ENCODE measurements around the gene SALL3. TPM values are rescaled to one million over a fixed set of nuclear protein-coding genes. Genes with fewer than 3 reads are reported as not detected.

Gene SALL3
- not detected in 2 replicates for total RNA-seq (2014; rRNA removed; shearing (Covaris generic); ENCODE audit: low replicate concordance)

GRCh38 chr18:78979730-78980278 is at the start of gene SALL3:
Gene SALL3, plus strand, starts transcription at chr18:78979818. Its CDS starts 457 bp downstream, at chr18:78980275.
- Histone ChIP-seq H2AFZ (ENCODE audit: low read length) (no peak within 1 kb of the TSS), H3K4me3 (ENCODE audit: low read length) (no peak within 1 kb of the TSS), H3K4me2 (ENCODE audit: low read depth, low read length, poor library complexity, severe bottlenecking) (no peak within 1 kb of the TSS), H3K9me2 (replicated peaks; ENCODE audit: insufficient read depth, low read length) (no peaks in the 10 kb centered on the region), H3K36me3 (ENCODE audit: insufficient read depth, low read length) (no peaks in the 10 kb centered on the region), H3K79me2 (ENCODE audit: low read length) (no peaks in the 10 kb centered on the region), H3K9ac (ENCODE audit: low read length) (no peak within 1 kb of the TSS), H3K4me1 (ENCODE audit: low read length) (peaks cover 10% of the 10 kb centered on the region; the same call in 1 of the 2 replicates), H3K9me3 (ENCODE audit: low read length) (no peaks in the 10 kb centered on the region), H3K27me3 (ENCODE audit: low read length) (no peaks in the 10 kb centered on the region), H4K20me1 (ENCODE audit: insufficient read depth, low read depth, low read length) (no peaks in the 10 kb centered on the region), H3K27ac (ENCODE audit: low read length) (no peak within 1 kb of the TSS)
- no peak for DNase-seq

- no peaks in the 10 kb centered on the region for H3K9me3 ChIP-seq (ENCODE audit: low read length)
- H3K27me3 ChIP-seq (ENCODE audit: low read length): no peaks in the 10 kb centered on the region
- H3K36me3 ChIP-seq (ENCODE audit: insufficient read depth, low read length): no peaks in the 10 kb centered on the region
- H3K4me3 ChIP-seq (ENCODE audit: low read length): no peak overlapping the region
- no peaks in the 10 kb centered on the region for H3K79me2 ChIP-seq (ENCODE audit: low read length)
- DNase-seq: no peak
- no peak overlapping the region for H3K9ac ChIP-seq (ENCODE audit: low read length)
- H4K20me1 ChIP-seq (ENCODE audit: insufficient read depth, low read depth, low read length): no peaks in the 10 kb centered on the region
- no peaks in the 10 kb centered on the region for H3K9me2 ChIP-seq (replicated peaks; ENCODE audit: insufficient read depth, low read length)
- no peak overlapping the region for H3K27ac ChIP-seq (ENCODE audit: low read length)
- no peaks in the 10 kb centered on the region for H3K4me1 ChIP-seq (ENCODE audit: low read length)
- H2AFZ ChIP-seq (ENCODE audit: low read length): no peak overlapping the region
- no peak overlapping the region for H3K4me2 ChIP-seq (ENCODE audit: low read depth, low read length, poor library complexity, severe bottlenecking)
Observed at GRCh38 chr18:78932281-78932680, 47.3 kb upstream of the SALL3 start.

- Histone ChIP-seq H3K4me3 (ENCODE audit: low read length) (no peak overlapping the region), H3K4me1 (ENCODE audit: low read length) (no peaks in the 10 kb centered on the region), H3K9me3 (ENCODE audit: low read length) (no peaks in the 10 kb centered on the region), H3K4me2 (ENCODE audit: low read depth, low read length, poor library complexity, severe bottlenecking) (no peak overlapping the region), H3K9ac (ENCODE audit: low read length) (no peak overlapping the region), H3K27ac (ENCODE audit: low read length) (no peak overlapping the region), H3K9me2 (replicated peaks; ENCODE audit: insufficient read depth, low read length) (no peaks in the 10 kb centered on the region), H2AFZ (ENCODE audit: low read length) (no peak overlapping the region), H3K36me3 (ENCODE audit: insufficient read depth, low read length) (no peaks in the 10 kb centered on the region), H3K27me3 (ENCODE audit: low read length) (no peaks in the 10 kb centered on the region), H4K20me1 (ENCODE audit: insufficient read depth, low read depth, low read length) (no peaks in the 10 kb centered on the region), H3K79me2 (ENCODE audit: low read length) (no peaks in the 10 kb centered on the region)
- DNase-seq: no peak
Observed at GRCh38 chr18:78934003-78934402, 45.6 kb upstream of the SALL3 start.

- Histone ChIP-seq H3K36me3 (ENCODE audit: insufficient read depth, low read length) (no peaks in the 10 kb centered on the region), H4K20me1 (ENCODE audit: insufficient read depth, low read depth, low read length) (no peaks in the 10 kb centered on the region), H3K9ac (ENCODE audit: low read length) (no peak overlapping the region), H3K4me1 (ENCODE audit: low read length) (no peaks in the 10 kb centered on the region), H3K27me3 (ENCODE audit: low read length) (no peaks in the 10 kb centered on the region; the same call in 1 of the 2 replicates), H3K9me3 (ENCODE audit: low read length) (no peaks in the 10 kb centered on the region), H3K79me2 (ENCODE audit: low read length) (no peaks in the 10 kb centered on the region), H3K27ac (ENCODE audit: low read length) (no peak overlapping the region), H2AFZ (ENCODE audit: low read length) (no peak overlapping the region), H3K9me2 (replicated peaks; ENCODE audit: insufficient read depth, low read length) (no peaks in the 10 kb centered on the region), H3K4me2 (ENCODE audit: low read depth, low read length, poor library complexity, severe bottlenecking) (no peak overlapping the region), H3K4me3 (ENCODE audit: low read length) (no peak overlapping the region)
- no peak for DNase-seq
Observed at GRCh38 chr18:78934551-78935225, 44.9 kb upstream of the SALL3 start.

- no peaks in the 10 kb centered on the region for H3K9me3 ChIP-seq (ENCODE audit: low read length)
- no peaks in the 10 kb centered on the region for H3K4me1 ChIP-seq (ENCODE audit: low read length)
- no peak overlapping the region for H3K27ac ChIP-seq (ENCODE audit: low read length)
- no peak overlapping the region for H3K9ac ChIP-seq (ENCODE audit: low read length)
- H2AFZ ChIP-seq (ENCODE audit: low read length): no peak overlapping the region
- no peaks in the 10 kb centered on the region for H3K9me2 ChIP-seq (replicated peaks; ENCODE audit: insufficient read depth, low read length)
- no peaks in the 10 kb centered on the region for H3K36me3 ChIP-seq (ENCODE audit: insufficient read depth, low read length)
- no peak for DNase-seq
- no peak overlapping the region for H3K4me3 ChIP-seq (ENCODE audit: low read length)
- H4K20me1 ChIP-seq (ENCODE audit: insufficient read depth, low read depth, low read length): no peaks in the 10 kb centered on the region
- H3K27me3 ChIP-seq (ENCODE audit: low read length): no peaks in the 10 kb centered on the region; the same call in 1 of the 2 replicates
- no peaks in the 10 kb centered on the region for H3K79me2 ChIP-seq (ENCODE audit: low read length)
- H3K4me2 ChIP-seq (ENCODE audit: low read depth, low read length, poor library complexity, severe bottlenecking): no peak overlapping the region
Observed at GRCh38 chr18:78935406-78935805, 44.2 kb upstream of the SALL3 start.

GRCh38 chr18:78936251-78937005 is 43.2 kb upstream of the SALL3 start:
- DNase-seq: no peak
- Histone ChIP-seq H4K20me1 (ENCODE audit: insufficient read depth, low read depth, low read length) (no peaks in the 10 kb centered on the region), H3K79me2 (ENCODE audit: low read length) (no peaks in the 10 kb centered on the region)

GRCh38 chr18:78937166-78937565 is 42.5 kb upstream of the SALL3 start:
- Histone ChIP-seq H3K36me3 (ENCODE audit: insufficient read depth, low read length) (no peaks in the 10 kb centered on the region), H3K79me2 (ENCODE audit: low read length) (no peaks in the 10 kb centered on the region), H3K9me2 (replicated peaks; ENCODE audit: insufficient read depth, low read length) (no peaks in the 10 kb centered on the region), H3K27me3 (ENCODE audit: low read length) (no peaks in the 10 kb centered on the region; the same call in 1 of the 2 replicates), H3K9ac (ENCODE audit: low read length) (no peak overlapping the region), H2AFZ (ENCODE audit: low read length) (no peak overlapping the region), H3K27ac (ENCODE audit: low read length) (no peak overlapping the region), H3K4me3 (ENCODE audit: low read length) (no peak overlapping the region), H3K4me1 (ENCODE audit: low read length) (no peaks in the 10 kb centered on the region), H3K9me3 (ENCODE audit: low read length) (no peaks in the 10 kb centered on the region), H3K4me2 (ENCODE audit: low read depth, low read length, poor library complexity, severe bottlenecking) (no peak overlapping the region), H4K20me1 (ENCODE audit: insufficient read depth, low read depth, low read length) (no peaks in the 10 kb centered on the region)
- no peak for DNase-seq

More at GRCh38 chr18:78936251-78937005, 43.2 kb upstream of the SALL3 start:
- Histone ChIP-seq H3K4me3 (ENCODE audit: low read length) (no peak overlapping the region), H3K9ac (ENCODE audit: low read length) (no peak overlapping the region), H3K4me2 (ENCODE audit: low read depth, low read length, poor library complexity, severe bottlenecking) (no peak overlapping the region), H3K9me3 (ENCODE audit: low read length) (no peaks in the 10 kb centered on the region), H3K4me1 (ENCODE audit: low read length) (no peaks in the 10 kb centered on the region), H3K27me3 (ENCODE audit: low read length) (no peaks in the 10 kb centered on the region; the same call in 1 of the 2 replicates), H3K36me3 (ENCODE audit: insufficient read depth, low read length) (no peaks in the 10 kb centered on the region), H2AFZ (ENCODE audit: low read length) (no peak overlapping the region), H3K9me2 (replicated peaks; ENCODE audit: insufficient read depth, low read length) (no peaks in the 10 kb centered on the region), H3K27ac (ENCODE audit: low read length) (no peak overlapping the region)

GRCh38 chr18:78939105-78939504 is 40.5 kb upstream of the SALL3 start:
- H3K27ac ChIP-seq (ENCODE audit: low read length): no peak overlapping the region
- H3K9ac ChIP-seq (ENCODE audit: low read length): no peak overlapping the region
- no peaks in the 10 kb centered on the region for H3K4me1 ChIP-seq (ENCODE audit: low read length)
- no peak overlapping the region for H3K4me2 ChIP-seq (ENCODE audit: low read depth, low read length, poor library complexity, severe bottlenecking)
- H3K4me3 ChIP-seq (ENCODE audit: low read length): no peak overlapping the region
- H3K9me3 ChIP-seq (ENCODE audit: low read length): no peaks in the 10 kb centered on the region
- no peaks in the 10 kb centered on the region for H4K20me1 ChIP-seq (ENCODE audit: insufficient read depth, low read depth, low read length)
- DNase-seq: no peak
- no peak overlapping the region for H2AFZ ChIP-seq (ENCODE audit: low read length)
- H3K79me2 ChIP-seq (ENCODE audit: low read length): no peaks in the 10 kb centered on the region
- H3K9me2 ChIP-seq (replicated peaks; ENCODE audit: insufficient read depth, low read length): no peaks in the 10 kb centered on the region
- no peaks in the 10 kb centered on the region; the same call in 1 of the 2 replicates for H3K27me3 ChIP-seq (ENCODE audit: low read length)
- H3K36me3 ChIP-seq (ENCODE audit: insufficient read depth, low read length): no peaks in the 10 kb centered on the region
